Measurements from ENCODE around the gene AGBL2.

AGBL2 gene

GRCh38 chr11:47631473-47631872 lies 83.7 kb downstream of the AGBL2 start:
- no peaks in the 10 kb centered on the region for H3K4me1 ChIP-seq
- H3K4me2 ChIP-seq = no peak overlapping the region
- H3K4me3 ChIP-seq = no peak overlapping the region
- no peaks in the 10 kb centered on the region for H3K9me3 ChIP-seq (replicated peaks in 1 of 11)
- H3K27me3 ChIP-seq = no peaks in the 10 kb centered on the region
- no peak overlapping the region for H3K9ac ChIP-seq
- H3K36me3 ChIP-seq = peaks cover 95 to 99% (median 99%) of the 10 kb centered on the region in 11 experiments
- no peak overlapping the region for H3K27ac ChIP-seq
- H4K20me1 ChIP-seq = peaks cover 0 to 19% (median 0%) of the 10 kb centered on the region in 11 experiments; a peak in 2 of 22 replicates
- TF ChIP-seq Cebpa-rat (IDR thresholded peaks at IDR 0.05) = no peak

GRCh38 chr11:47628026-47628425 lies 87.1 kb downstream of the AGBL2 start:
- H4K20me1 ChIP-seq = peaks cover 0 to 26% (median 0%) of the 10 kb centered on the region in 11 experiments; a peak in 1 of 22 replicates
- no peak for TF ChIP-seq Cebpa-rat (IDR thresholded peaks at IDR 0.05)
- H3K9ac ChIP-seq = no peak overlapping the region
- H3K4me3 ChIP-seq = no peak overlapping the region
- H3K9me3 ChIP-seq (replicated peaks in 1 of 11) = no peaks in the 10 kb centered on the region
- H3K4me2 ChIP-seq = no peak overlapping the region
- no peaks in the 10 kb centered on the region for H3K27me3 ChIP-seq
- H3K36me3 ChIP-seq = peaks cover 100% of the 10 kb centered on the region in 11 experiments
- no peaks in the 10 kb centered on the region for H3K4me1 ChIP-seq
- no peak overlapping the region for H3K27ac ChIP-seq

- no peak overlapping the region for H3K4me2 ChIP-seq
- no peak for TF ChIP-seq Cebpa-rat (IDR thresholded peaks at IDR 0.05)
- peaks cover 100% of the 10 kb centered on the region in 11 experiments for H3K36me3 ChIP-seq
- H3K27ac ChIP-seq = no peak overlapping the region
- no peaks in the 10 kb centered on the region for H3K27me3 ChIP-seq
- H3K9ac ChIP-seq = no peak overlapping the region
- no peaks in the 10 kb centered on the region for H3K4me1 ChIP-seq
- no peak overlapping the region for H3K4me3 ChIP-seq
- H4K20me1 ChIP-seq = peaks cover 0 to 17% (median 0%) of the 10 kb centered on the region in 11 experiments; a peak in 1 of 22 replicates
- no peaks in the 10 kb centered on the region for H3K9me3 ChIP-seq (replicated peaks in 1 of 11)
Measured at GRCh38 chr11:47626234-47626633, 88.9 kb downstream of the AGBL2 start.

GRCh38 chr11:47620836-47621378 lies 94.3 kb downstream of the AGBL2 start:
- TF ChIP-seq Cebpa-rat (IDR thresholded peaks at IDR 0.05) = no peak
- Histone ChIP-seq H3K9ac (no peak overlapping the region), H3K4me2 (no peak overlapping the region), H3K27me3 (no peaks in the 10 kb centered on the region), H3K4me1 (peaks cover 0 to 14% (median 8%) of the 10 kb centered on the region in 10 experiments; a peak in 8 of 20 replicates), H3K9me3 (replicated peaks in 1 of 11) (no peaks in the 10 kb centered on the region), H3K4me3 (no peak overlapping the region), H4K20me1 (peaks cover 0 to 10% (median 0%) of the 10 kb centered on the region in 11 experiments; a peak in 2 of 22 replicates), H3K27ac (no peak overlapping the region), H3K36me3 (peaks cover 98 to 100% (median 100%) of the 10 kb centered on the region in 11 experiments)

- Histone ChIP-seq H3K4me1 (peaks cover 7 to 29% (median 12%) of the 10 kb centered on the region in 10 experiments; a peak in 18 of 20 replicates), H3K9me3 (replicated peaks in 1 of 11) (no peaks in the 10 kb centered on the region), H4K20me1 (peaks cover 0 to 4% (median 0%) of the 10 kb centered on the region in 11 experiments; a peak in 1 of 22 replicates), H3K9ac (peak overlapping the region in 2 of 11 experiments; percentile 14 to 52; a peak in 1 of 22 replicates), H3K4me2 (peak overlapping the region in 2 of 11 experiments; percentile 2 to 21; a peak in 2 of 22 replicates), H3K27ac (no peak overlapping the region), H3K36me3 (peaks cover 63 to 74% (median 66%) of the 10 kb centered on the region in 11 experiments), H3K4me3 (no peak overlapping the region), H3K27me3 (no peaks in the 10 kb centered on the region)
- no peak for TF ChIP-seq Cebpa-rat (IDR thresholded peaks at IDR 0.05)
Measured at GRCh38 chr11:47617417-47617809, 97.8 kb downstream of the AGBL2 start.

- no peak overlapping the region for H3K4me3 ChIP-seq
- H3K4me1 ChIP-seq = peaks cover 12 to 34% (median 17%) of the 10 kb centered on the region in 10 experiments
- H3K36me3 ChIP-seq = peaks cover 58 to 69% (median 61%) of the 10 kb centered on the region in 11 experiments
- 0 out of 22 replicates have a peak overlapping the region, but pooled peaks of 1 of the 11 experiments have one; percentile 21 for H3K4me2 ChIP-seq
- peak overlapping the region in 1 of 11 experiments; percentile 52; a peak in 1 of 22 replicates for H3K9ac ChIP-seq
- H3K9me3 ChIP-seq (replicated peaks in 1 of 11) = no peaks in the 10 kb centered on the region
- H3K27ac ChIP-seq = no peak overlapping the region
- H3K27me3 ChIP-seq = no peaks in the 10 kb centered on the region
- peaks cover 0 to 3% (median 0%) of the 10 kb centered on the region in 11 experiments; a peak in 2 of 22 replicates for H4K20me1 ChIP-seq
- TF ChIP-seq Cebpa-rat (IDR thresholded peaks at IDR 0.05) = no peak
Measured at GRCh38 chr11:47616726-47617416, 98.3 kb downstream of the AGBL2 start.

DNA sequence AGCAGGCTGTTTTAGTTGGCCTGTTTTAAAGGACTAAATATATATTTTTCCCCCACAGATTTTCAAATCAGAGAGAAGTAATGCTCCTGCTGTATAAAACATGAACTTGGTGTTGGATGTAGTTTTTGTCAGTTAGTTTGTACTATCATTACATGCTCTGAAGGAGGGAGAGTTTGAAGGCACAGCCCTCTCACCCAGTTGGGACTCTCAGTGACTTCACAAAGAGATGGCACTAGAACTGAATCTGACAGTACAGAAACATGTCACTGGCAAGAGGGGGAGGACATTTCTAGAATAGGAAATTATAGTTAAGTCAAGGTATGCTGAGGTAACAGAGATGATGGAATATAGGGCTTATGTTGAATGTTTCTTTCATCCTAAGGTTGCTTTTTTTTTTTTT lies 99.9 kb downstream of the AGBL2 start:
- H4K20me1 ChIP-seq = no peaks in the 10 kb centered on the region; a peak in 2 of 22 replicates
- H3K4me2 ChIP-seq = no peak overlapping the region
- H3K4me1 ChIP-seq = peaks cover 27 to 51% (median 32%) of the 10 kb centered on the region in 10 experiments
- TF ChIP-seq Cebpa-rat (IDR thresholded peaks at IDR 0.05) = no peak
- H3K27me3 ChIP-seq = no peaks in the 10 kb centered on the region
- H3K9me3 ChIP-seq (replicated peaks in 1 of 11) = no peaks in the 10 kb centered on the region
- H3K9ac ChIP-seq = no peak overlapping the region
- H3K27ac ChIP-seq = no peak overlapping the region
- H3K36me3 ChIP-seq = peaks cover 44 to 62% (median 50%) of the 10 kb centered on the region in 11 experiments
- no peak overlapping the region for H3K4me3 ChIP-seq

DNA sequence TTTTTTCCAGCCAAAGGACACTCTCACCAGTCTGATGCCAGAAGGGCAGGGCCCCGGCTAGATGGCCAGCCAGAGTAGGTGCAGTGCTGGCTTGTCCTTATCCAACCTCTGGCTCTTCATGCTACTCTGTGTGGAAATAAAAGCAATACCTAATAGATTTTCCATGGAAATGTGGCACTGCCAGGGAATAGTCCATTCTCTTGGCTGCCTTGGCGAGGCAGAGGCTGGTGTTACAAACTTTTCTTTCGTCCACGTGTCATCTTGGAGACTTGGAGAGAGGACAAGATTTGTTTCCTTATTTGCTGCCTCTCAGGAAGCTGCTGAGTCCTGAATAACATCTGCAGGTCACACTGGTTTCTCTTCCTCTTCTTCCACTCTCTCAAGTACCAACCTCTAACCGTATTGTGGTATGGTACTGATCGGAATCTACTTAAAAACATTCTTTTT lies 103.8 kb downstream of the AGBL2 start:
- Histone ChIP-seq H4K20me1 (no peaks in the 10 kb centered on the region; a peak in 1 of 22 replicates), H3K4me3 (0 out of 20 replicates have a peak overlapping the region, but pooled peaks of 1 of the 10 experiments have one; percentile 20), H3K27ac (peak overlapping the region; percentile 11 to 73 (median 63); a peak in 18 of 22 replicates), H3K9ac (peak overlapping the region in 7 of 11 experiments; percentile 8 to 50 (median 28); a peak in 10 of 22 replicates), H3K9me3 (replicated peaks in 1 of 11) (no peaks in the 10 kb centered on the region), H3K27me3 (no peaks in the 10 kb centered on the region), H3K4me2 (peak overlapping the region; percentile 64 to 95 (median 76)), H3K4me1 (peaks cover 35 to 51% (median 41%) of the 10 kb centered on the region in 10 experiments), H3K36me3 (peaks cover 6 to 32% (median 17%) of the 10 kb centered on the region in 11 experiments; a peak in 19 of 22 replicates)
- no peak for TF ChIP-seq Cebpa-rat (IDR thresholded peaks at IDR 0.05)

- no peaks in the 10 kb centered on the region for H3K9me3 ChIP-seq (replicated peaks in 1 of 11)
- H3K4me3 ChIP-seq = no peak overlapping the region
- H3K36me3 ChIP-seq = peaks cover 0 to 16% (median 7%) of the 10 kb centered on the region in 11 experiments; a peak in 5 of 22 replicates
- H3K9ac ChIP-seq = no peak overlapping the region
- H4K20me1 ChIP-seq = no peaks in the 10 kb centered on the region; a peak in 1 of 22 replicates
- TF ChIP-seq Cebpa-rat (IDR thresholded peaks at IDR 0.05) = no peak
- H3K4me2 ChIP-seq = no peak overlapping the region
- no peak overlapping the region for H3K27ac ChIP-seq
- peaks cover 37 to 51% (median 43%) of the 10 kb centered on the region in 10 experiments for H3K4me1 ChIP-seq
- H3K27me3 ChIP-seq = no peaks in the 10 kb centered on the region
Measured at GRCh38 chr11:47609675-47610074, 105.5 kb downstream of the AGBL2 start.
